ENCODE measurements around the gene IER5L.

Gene IER5L

DNA sequence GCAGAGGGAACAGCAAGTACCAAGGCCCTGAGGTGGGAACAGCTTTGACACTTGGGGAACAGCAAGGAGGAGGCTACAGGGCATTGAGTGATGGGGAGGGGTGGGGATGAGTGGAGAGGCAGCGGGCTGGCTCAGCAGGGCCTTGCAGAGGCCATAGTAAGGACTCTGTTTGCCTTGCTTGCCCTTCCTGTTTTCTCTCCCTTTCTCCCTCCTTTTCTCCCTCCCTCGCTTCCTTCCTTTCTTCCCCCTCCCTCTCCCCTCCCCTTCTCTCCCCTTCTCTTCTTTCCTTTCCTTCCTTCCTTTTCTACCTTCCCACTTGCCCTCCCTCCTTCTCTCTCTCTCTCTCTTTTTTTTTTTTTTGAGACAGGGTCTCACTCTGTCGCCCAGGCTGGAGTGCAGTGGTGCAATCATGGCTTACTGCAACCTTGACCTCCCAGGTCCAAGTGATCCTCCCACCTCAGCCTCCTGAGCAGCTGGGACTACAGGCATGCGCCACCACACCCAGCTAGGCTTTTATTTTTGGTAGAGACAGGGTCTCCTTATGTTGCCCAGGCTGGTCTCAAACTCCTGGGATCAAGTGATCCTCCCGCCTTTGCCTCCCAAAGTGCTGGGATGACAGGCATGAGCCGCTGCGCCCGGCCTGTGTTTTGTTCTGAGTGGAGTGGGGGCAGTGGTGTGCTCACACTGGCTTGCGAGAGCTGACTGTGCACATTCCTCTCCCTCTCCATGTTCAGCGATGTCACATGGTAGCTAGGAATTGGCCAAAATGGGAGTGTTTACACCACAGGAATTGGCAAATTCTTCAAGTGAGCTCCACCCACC, 17.1 kb downstream of the IER5L start:
- DNase-seq (ENCODE audit: low spot score) = no peak

DNA sequence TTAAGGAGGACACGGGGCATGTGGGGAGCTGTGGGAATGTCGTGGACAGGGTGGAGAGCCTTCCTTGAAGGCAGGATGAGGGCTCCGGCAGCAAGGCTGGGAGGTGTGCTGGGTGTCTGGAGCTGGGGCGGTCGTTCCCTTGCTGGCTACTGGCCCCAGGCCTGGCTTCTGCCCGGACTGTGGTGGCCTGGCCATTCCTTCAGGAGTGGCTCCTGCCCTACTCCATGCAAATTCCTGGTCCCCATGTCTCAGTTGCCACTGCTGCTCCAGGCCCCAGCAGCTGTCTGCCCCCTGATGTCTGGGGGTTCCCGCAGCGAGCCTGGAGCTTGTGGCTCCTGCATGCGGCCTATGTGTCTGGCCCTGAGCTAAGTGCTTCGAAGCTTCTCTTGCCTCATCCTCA, 21.9 kb downstream of the IER5L start:
- no peak for DNase-seq (ENCODE audit: low spot score)

DNA sequence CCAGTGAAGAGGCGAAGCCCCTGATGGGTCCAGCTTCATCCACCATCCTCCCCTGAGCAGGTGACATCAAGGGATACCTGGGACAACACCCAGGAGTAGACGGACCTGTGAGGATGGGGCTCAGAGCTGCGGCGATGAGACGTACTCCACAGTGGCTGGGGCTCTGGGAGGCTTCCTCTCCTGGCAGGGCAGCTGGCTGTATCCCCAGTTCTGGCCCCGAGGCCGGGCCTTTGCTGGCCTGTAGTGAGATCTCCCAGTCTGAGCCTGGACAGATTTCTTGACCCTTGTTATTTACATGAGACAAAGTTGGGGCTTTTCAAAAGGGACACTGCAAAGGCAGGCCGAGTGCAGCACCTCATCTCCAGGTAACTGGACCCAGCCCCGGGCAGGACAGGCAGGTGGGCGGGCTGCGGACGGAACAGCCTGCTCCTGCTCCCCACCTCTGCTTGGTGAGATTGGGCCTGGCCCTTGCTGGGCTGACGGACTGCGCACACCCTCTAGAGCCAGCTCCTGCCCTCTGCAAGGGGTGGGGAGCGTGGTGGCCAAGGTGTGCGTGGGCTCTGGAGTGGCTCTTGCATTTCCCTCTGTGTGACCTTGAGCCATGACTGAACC, 23.1 kb downstream of the IER5L start:
- DNase-seq (ENCODE audit: low spot score) = no peak

DNA sequence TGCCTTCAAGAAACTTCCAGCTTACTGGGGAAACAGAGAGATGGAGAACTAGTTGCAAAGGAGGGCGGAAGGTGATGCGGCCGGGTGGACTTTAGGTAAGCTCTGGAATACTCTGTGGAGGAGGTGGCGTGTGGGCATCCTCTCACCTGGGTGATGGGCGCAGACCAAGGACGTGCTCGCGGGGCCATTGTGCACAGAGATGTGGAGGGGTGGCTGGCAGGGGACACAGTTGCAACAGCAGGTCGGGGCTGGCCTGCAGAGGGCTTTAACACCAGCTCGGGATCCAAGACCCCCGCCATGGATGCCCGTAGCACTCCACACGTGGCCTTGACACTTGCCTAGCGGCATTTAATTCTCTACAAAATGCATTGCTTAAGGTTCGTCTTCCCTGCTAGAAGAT, 26.6 kb downstream of the IER5L start:
- DNase-seq (ENCODE audit: low spot score) = no peak

DNA sequence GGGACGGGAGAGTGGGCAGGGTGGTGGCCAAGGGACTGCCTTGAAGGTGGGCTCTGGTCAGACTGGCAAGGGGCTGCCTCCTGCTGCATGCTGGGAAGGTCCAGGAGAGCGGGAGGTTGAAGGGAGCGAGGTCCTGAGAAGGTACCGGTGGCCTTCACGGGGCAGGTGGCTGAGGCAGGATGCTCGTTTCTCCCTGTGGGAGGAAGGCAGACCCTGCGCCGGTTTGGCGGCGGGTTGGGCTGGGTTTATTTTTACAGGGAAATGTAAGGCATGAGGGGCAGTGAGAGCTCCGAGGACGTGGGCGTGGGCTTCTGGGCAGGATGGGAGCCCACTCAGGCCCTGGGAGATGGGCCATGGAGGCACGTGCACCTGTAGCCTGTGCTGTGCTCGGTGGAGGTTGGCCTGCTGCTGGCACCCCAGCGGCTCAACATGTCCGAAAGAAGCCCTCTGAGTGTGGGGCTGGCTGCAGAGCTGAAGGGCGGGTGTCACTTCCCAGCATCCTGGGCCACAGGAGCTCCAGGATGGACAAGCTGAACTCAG, 27.3 kb downstream of the IER5L start:
- no peak for DNase-seq (ENCODE audit: low spot score)

DNA sequence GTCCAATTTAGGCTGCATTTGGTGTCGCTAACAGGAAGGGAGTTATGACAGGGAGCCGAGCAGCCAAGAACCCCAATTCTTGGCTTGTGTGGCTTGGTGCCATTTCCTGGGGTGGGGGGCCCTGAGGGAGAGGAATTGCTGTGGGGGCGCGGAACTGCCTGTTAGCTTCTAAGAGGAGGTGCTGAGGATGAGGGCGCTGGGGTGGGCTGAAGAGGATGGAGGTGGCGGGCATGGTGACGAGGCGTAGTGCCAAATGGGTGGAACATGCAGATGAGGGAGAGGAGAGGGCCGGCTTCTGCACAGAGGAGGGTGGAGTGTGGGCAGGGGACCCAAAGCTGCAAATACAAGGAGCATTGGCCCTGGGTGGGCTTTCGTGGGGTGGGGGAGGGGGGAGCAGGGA, 27.9 kb downstream of the IER5L start:
- no peak for DNase-seq (ENCODE audit: low spot score)

DNA sequence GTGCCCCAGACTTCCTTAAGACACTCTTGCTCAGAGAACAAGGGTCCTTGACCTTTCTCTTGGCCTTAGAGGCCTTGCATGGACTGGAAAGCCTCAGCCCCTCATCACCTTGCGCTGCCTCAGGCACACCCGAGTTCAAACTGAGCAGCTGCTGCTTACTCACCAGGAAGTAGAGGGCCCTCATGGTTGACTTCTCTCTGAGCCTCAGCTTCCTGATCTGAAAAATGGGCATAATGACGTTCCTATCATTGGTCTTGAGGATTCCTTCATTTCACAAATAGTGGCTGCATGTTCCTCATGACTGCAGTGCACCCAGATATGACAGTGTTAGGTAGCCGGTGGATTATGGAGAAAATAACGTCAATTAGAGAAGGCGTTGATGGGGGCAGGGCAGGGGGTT, 28.6 kb downstream of the IER5L start:
- DNase-seq (ENCODE audit: low spot score) = no peak

DNA sequence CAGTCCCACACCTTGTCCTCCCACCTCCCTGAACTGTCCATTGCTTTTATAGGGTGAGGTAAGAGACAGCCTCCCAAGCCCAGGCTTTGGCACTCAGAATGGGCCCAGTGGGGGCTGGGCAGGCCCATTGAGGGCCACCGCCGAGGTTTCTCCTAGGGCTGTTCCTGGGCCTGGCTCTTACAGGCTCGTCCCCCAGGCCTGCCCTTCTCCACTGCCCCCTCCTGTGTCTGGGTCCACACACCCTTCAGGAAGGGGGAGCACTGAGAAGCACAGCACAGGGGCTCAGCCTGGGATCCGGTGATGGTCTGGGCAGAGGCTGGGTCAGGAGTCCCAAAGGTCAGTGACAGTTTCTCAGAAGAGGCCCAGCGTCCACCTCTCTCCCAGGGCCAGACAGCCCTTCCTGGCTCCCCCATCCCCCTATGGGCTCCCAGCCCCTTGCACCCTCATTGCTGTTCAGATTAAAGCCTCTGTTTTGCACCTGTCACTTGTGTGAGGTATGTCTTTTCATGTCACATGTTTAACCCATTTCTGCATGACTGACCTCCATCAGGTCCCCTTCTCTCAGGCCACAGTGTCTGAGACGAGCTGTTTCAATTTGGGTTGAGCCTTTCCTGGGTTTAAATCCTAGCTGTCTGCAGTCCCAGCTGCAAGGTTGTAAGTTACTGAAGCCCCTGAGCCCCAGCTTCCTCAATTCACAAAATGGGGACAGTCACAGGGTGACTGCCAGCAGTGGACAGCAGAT, 29.4 kb downstream of the IER5L start:
- DNase-seq (ENCODE audit: low spot score) = no peak

DNA sequence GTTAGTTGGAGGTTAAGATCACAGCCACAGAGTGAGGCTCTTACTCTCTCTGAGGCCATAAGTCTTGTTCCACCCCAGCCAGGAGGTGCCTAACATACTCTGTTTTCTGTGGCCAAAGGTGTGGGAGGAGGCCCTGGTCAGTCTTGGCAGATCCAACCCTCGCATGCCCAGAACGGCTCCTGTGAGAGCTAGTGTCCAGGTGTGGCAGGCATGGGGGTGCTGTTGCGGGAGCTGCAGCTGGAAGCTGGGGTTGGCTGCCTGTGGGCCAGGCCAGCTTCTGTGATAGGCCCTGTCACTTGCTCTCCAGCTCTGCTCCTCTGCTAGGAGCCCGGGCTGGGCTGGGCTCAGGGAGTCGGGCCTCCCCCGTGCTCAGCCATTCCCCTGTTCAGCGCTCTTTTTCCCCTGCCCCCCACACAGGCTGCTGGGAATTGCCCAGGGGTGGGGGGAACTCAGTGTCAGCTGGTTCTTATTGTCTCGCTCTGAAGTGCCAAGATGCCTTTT, 31.6 kb downstream of the IER5L start:
- DNase-seq (ENCODE audit: low spot score) = no peak

DNA sequence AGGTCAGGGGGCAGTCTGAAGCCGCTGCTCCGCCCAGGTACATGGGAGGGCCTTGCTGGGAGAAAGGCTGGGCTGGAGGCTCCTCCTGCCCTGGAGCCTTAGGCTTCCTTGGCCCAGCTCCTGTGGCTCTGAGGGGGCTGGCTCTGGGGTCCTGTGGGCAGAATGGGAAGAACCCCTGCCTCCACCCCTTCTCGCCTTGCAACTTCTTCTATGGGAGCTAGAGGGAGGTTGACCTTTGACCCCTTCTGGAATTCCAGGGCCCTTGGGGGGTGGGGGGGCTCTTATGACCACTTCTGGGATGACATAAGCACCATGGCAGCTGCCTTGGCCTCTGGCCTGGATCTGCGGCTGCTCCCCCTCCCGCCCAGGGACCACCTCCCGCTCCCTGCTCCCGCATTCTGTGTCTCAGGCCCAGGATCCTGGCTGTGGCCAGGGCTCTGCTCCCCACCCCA, 32.2 kb downstream of the IER5L start:
- DNase-seq (ENCODE audit: low spot score) = no peak

DNA sequence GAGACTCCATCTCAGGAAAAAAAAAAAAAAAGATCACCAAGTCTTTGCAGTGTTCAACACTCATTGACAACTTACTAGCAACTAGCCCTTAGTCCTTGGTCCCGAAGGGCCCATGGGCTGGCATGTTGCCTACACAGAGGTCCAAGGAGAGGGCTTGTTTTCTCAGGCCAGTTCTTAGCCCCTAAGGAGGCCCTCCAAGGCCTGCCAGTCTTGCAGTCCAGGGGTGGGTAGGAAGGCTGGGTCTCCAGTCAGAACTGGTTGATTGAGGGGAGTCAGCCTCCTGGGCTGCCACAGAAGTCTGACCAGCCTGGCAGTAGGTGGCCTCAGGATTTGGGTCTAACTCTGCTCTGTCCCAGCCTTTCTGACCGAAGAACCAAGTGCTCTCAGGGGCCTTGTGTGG, 32.7 kb downstream of the IER5L start:
- DNase-seq (ENCODE audit: low spot score) = no peak

DNA sequence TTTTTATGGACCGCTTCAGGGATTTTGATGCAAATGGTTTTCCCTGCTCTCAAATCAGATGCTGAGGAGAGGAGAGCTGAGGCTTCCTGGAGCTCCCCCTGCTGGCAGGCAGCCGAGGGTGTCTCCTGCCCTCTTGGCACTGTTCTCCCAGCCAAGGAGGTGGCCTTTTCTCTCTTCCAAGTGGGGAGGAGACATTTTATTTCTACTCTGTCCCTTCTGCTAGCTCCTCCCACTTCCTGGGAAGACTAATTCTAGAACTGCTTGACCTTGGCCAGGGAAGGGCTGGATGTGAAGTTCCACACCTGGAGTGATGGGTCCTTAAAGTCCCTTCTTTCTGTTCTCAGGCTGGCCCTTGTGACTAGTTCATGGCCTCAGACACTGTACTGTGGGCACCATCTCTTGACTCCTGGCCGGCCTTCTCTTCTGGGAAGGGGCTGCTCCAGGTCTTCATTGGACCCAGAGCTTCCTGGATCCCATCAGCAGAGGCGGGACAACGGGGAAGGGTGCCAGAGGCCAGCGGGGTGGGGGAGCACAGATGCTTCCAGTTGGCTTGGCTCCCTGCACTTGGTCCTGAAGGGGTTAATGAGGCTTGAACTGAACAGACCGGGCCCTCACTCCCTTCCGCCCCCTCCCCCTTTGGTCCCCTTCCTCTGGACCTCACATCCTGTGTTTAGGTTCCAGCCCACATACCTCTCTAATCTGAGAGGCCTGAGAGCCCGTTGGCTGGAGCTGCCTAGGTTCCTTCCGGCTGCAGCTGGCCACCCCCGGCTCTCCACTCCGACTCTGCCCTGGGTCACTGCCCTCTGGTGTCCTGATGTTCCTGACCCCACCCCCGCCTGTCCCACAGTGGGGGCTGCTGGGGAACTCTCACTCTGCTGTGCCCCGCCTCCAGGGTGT, 34.8 kb downstream of the IER5L start:
- DNase-seq (ENCODE audit: low spot score) = peak; percentile 79

DNA sequence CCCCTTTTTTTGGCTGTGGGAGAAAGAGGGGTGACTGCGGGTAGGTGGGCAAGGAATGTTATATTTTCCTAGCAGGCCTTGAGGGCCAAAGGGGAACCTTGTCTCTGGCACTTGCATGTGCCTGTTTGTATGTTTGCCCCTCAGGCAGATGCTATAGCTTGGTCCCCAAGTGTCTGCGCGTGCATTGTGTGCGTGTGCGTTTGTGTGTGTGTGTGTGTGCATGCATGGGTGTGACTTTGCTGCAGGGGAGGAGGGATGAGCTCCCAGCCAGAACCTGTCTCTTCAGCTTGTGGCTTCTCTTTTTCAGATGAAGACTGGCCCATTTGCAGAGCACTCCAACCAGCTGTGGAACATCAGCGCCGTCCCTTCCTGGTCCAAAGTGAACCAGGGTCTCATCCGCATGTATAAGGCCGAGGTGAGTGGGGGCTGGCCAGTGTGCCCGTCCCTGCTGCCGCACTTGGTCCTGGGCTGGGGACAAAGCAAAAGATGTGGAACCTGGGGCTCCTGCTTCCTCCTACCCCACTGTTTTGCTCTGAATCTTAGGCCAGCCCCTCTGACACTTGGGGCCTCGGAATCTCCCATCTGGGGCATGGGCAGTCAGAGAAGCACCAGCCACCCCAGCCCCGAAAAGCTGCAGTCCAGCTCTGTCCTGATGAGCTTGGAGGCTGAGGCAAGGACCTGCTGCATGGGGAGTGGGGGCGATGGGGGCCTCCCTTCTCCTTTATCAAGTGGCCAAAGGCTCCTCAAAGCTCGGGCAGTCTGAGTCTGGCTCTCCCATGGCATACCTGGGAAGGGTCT, 35.7 kb downstream of the IER5L start:
- no peak for DNase-seq (ENCODE audit: low spot score)

DNA sequence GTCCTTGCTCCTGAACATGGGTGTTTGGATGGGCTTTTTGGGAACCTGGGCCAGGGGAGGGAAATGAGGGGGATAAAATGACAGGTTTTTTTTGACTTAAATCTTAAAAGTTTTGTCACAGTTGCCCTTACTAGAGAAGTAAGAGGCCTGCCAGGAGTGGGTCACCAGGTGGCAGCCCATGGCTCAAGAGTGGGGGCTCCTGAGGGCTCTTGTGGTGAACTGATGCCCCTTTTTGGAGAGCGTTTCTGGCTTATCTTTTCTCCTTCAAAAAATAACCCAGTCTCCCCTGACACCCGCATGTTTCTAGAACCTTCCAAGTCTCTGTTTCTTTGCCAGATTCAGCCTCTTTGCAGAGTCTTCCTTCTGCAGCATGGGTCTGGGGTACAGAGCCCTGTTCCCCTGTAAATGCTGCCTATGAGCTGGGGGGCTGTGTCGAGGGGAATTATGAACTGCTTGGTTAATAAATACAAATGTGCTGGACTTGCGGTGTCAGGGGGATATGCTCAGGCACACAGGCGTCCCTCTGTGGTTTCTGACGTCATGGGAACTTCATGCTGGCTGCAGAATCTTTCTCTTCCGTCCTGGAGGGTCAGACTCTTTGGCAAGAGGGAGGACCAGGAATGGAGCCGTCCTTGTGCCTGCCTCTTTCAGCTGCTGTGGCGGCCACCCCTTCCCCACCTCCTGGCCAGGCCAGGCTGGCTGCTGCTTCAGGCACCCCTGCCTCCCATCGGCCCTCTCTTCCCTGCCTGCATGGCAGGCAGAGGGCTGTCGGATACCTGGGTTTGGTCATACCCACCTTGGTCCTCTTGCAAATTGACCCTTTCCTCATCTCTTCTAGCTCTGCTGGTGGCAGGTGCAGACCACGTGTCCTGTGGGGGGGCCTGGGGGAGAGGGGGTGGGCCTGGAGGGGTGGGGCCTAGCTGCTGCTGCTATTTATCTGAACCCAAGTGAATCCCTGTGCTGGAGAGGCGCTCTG, 36.7 kb downstream of the IER5L start:
- DNase-seq (ENCODE audit: low spot score) = peak; percentile 76

DNA sequence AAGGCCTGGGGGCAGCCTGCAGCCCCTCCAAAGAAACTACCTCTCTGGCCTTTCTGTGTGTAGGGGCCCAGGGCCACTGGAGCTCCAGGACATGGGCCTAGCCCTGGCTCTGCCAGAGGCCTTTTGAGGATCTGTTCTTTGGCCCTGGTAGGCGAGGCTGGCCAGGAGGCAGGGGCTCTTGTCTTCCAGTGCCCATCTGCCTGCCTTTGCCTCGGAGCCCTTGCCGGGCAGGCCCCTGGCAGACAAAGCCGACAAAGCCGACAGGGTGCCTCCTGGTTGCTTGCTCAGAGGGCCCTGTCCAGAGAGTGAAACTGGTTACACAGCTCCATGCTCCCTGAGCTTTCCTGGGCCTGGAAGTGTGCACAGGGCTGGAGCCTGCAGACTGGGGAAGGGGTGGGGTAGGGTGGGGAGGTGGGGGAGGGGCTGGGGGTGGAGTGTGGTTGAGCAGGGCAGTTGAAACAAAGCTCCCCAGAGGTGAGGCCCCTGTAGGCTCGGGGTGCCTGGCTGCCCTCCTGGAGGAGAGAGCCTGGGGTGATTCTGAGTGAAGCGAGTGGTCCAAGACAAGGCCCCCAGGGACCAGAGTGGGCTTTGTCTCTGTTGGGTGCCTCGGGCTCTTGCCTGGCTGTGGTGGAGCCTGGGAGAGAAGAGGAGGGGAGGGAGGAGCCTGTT, 37.5 kb downstream of the IER5L start:
- DNase-seq (ENCODE audit: low spot score) = peak; percentile 64

DNA sequence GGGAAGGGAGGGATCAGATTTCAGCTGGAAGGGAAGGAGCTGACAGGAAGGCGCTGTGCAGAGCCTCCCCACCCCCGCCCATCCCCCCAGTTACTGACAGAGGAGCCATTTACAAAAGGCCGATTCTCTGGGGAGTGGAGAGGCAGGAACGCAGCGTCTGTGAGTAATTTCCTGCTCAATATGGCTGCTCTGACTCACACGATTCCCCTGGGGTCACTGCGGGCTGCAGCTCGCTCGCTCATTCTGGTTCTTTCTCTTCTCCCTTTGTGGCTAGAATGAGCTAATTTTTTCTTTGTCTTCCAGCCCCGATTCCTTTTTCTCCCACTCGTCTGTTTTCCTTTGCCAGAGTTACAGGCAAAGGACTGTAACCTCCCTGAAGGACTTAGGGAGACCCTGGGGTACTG, 38.1 kb downstream of the IER5L start:
- peak; percentile 99 for DNase-seq (ENCODE audit: low spot score)

DNA sequence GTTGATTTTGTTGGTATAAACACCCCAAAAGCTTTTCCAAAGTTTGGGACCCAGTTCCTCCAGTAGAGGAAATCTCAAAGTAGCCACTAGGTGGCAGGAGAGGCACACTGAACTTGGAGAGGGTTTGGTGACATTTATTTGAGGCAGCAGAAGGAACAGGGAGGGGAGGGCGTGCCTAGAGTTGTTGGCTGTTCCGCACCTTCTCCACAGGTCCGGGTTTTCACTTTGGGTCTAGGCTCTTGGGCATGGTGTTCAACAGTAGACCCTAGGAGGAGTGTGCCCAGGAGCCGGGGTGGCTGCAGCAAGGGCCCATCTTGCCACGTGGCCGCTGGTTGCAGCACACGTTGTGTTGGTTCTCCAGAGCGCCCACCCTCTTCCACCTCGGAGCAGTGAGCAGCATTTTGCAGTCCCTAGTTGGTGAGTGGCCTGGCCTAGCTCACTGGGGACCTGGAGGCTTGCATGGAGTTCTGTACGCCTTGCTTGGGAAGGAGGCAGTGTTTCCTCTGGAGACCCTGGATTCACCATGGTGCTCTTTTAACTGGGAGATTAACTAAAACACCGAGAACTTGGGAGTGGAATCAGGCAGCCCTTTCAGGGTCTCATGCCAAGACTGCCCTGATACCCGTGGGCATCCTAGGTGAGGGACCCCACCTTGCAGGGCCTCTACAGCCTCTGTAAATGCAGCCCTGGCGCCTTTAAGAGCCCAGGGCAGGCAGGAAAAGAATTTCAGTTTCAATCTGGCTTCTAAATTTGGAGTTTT, 38.6 kb downstream of the IER5L start:
- DNase-seq (ENCODE audit: low spot score) = peak; percentile 92

All from SW480 (cell line).